Myocyte (in vitro differentiated cells): ENCODE results near the gene KLHL35. TPM values are rescaled to one million over a fixed set of nuclear protein-coding genes. Genes with fewer than 3 reads are reported as not detected.

Experiments
- total RNA-seq: library from RNA; depleted of rRNA; stranded (reverse); fragments of >200 nt; gene quantifications from 2 replicates; pipeline ENCODE4 v1.2.3, GENCODE V29; 2014

Gene KLHL35
- total RNA-seq, 1 donor from 2014 or later, result 2.6 TPM

Other genes starting within 250 kb of the KLHL35 start
- gene TPBGL, start 192.4 kb downstream of the KLHL35 start, total RNA-seq, result not detected in 2 replicates
- gene ARRB1, start 81.5 kb downstream of the KLHL35 start, total RNA-seq, result 17.2 and 23.0 TPM in 2 replicates
- gene RPS3, start 33.7 kb downstream of the KLHL35 start, total RNA-seq, result 652 and 822 TPM in 2 replicates
- gene GDPD5, start 92.7 kb upstream of the KLHL35 start, total RNA-seq, result 16.1 and 18.3 TPM in 2 replicates
- 902 and 923 TPM in 2 replicates for gene SERPINH1, start 129.1 kb upstream of the KLHL35 start, total RNA-seq
- gene MAP6, start 235.8 kb upstream of the KLHL35 start, total RNA-seq, result 0.05 and 0.21 TPM in 2 replicates